T-helper 2 cell treated with Interferon-gamma antibody and Interleukin-4, amounts not matched to agents 5 μg/mL and 100 μg/mL, for 36 hours (primary cell): Measurements from ENCODE around the gene OPN1LW.
A peak's percentile ranks its signal among the peaks of the same experiment; 100 is the strongest.

Experiments
- DNase-seq: peaks from one replicate; pipeline ENCODE4 v3.0.0; 2021; ENCODE audit warnings: low spot score
- H3K27ac Mint-ChIP-seq: one replicate; pipeline ENCODE4 v1.8.0; 2021; ENCODE audit warnings: mild to moderate bottlenecking, mixed read lengths
- H3K27me3 Mint-ChIP-seq: one replicate; pipeline ENCODE4 v1.8.0; 2021; ENCODE audit warnings: low read depth, mixed read lengths
- H3K36me3 Mint-ChIP-seq: one replicate; pipeline ENCODE4 v1.8.0; 2021; ENCODE audit warnings: low read depth, mixed read lengths
- H3K4me1 Mint-ChIP-seq: one replicate; pipeline ENCODE4 v1.8.0; 2021; ENCODE audit warnings: low read depth, mixed read lengths
- H3K4me3 Mint-ChIP-seq: one replicate; pipeline ENCODE4 v1.8.0; 2022; ENCODE audit warnings: mild to moderate bottlenecking, moderate library complexity, mixed read lengths
- H3K9me3 Mint-ChIP-seq: one replicate; pipeline ENCODE4 v1.8.0; 2021; ENCODE audit warnings: mixed read lengths

Gene OPN1LW

DNA sequence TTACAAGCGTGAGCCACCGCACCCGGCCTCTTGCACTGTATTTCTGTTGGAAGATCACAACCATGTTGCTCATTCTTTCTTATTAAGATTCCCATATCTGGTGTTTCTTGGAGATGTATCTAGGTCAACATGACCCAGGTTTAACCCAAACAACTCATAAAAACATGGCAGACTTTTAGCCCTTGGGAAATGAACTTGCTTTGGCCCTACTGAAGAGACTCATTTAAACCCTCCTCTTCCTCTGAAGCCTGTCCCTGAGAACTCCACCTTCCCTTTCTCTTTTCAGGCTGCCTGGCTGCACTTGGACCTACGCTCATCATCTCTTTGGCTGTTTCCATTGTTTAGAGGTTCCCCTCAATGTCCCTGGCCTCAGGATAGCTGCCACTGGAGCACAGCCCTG is 22.8 kb upstream of the OPN1LW start:
- Mint-ChIP-seq H3K27me3 (peaks cover 12% of the 10 kb centered on the region), H3K27ac (no peak overlapping the region), H3K4me3 (no peak overlapping the region), H3K36me3 (no peaks in the 10 kb centered on the region), H3K9me3 (no peaks in the 10 kb centered on the region), H3K4me1 (peaks cover 24% of the 10 kb centered on the region)
- DNase-seq = no peak

DNA sequence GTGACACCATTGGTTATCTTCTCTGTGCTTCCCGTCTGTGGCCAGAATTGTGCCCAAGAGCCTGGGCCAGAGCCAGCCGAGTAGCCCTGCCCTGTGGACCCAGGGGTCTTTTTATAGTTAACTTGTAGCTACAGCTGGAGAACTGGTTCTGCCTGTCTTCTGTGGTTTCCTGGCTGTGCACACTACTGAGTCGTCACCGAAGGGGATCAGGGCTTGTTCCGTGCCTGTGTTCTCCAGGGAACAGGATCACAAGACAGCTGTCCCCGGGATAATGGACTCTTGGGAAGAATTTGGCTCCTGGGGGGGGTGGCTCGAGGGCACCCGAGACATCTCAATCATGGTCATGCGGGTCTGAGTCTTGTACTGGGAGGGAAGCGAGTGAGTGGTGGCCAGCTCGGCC is 22.1 kb upstream of the OPN1LW start:
- H3K9me3 Mint-ChIP-seq = no peaks in the 10 kb centered on the region
- no peak overlapping the region for H3K4me3 Mint-ChIP-seq
- no peak overlapping the region for H3K27ac Mint-ChIP-seq
- DNase-seq = no peak
- H3K4me1 Mint-ChIP-seq = peaks cover 23% of the 10 kb centered on the region
- H3K27me3 Mint-ChIP-seq = peaks cover 12% of the 10 kb centered on the region
- H3K36me3 Mint-ChIP-seq = no peaks in the 10 kb centered on the region

DNA sequence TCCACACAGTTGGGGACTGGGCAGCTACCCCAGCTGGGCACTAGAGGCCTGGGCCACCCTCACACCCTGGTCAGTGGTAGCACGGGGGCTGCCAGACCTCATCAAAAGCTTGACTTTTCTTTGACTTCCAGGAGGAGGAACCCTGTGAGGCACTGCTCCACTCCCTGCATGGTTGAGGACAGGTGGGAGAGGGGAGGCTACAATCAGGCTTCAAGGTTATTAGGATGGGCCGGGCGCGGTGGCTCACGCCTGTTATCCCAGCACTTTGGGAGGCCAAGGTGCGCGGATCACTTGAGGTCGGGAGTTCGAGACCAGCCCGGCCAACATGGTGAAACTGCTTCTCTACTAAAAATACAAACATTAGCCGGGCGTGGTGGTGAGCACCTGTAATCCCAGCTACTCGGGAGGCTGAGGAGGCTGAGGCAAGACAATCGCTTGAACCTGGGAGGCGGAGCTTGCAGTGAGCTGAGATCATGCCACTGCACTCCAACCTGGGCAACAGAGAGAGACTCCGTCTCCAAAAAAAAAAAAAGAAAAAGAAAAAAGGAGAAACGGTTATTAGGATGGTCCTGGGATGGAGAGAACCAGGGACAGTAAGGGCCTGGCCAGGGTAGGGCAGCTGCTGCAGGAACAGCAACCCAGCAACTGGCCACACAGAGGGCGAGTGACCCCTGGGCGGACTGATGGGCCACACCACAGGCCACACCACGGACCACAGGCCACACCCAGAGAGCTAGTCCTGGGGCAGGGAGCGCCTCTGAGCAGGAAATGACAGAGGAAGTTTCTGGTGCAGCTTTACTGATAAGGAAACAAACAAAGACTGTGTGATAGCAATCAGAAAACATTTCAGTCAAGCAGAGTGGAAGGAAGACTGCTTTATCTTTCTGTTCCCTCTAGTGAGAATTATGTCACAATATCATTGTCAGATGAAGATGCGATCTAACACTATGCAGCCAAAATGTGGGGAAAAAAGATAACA is 20.5 kb upstream of the OPN1LW start:
- no peaks in the 10 kb centered on the region for H3K9me3 Mint-ChIP-seq
- H3K27ac Mint-ChIP-seq = peak overlapping the region; percentile 74
- peaks cover 12% of the 10 kb centered on the region for H3K27me3 Mint-ChIP-seq
- H3K4me3 Mint-ChIP-seq = peak overlapping the region; percentile 24
- H3K36me3 Mint-ChIP-seq = no peaks in the 10 kb centered on the region
- H3K4me1 Mint-ChIP-seq = peaks cover 23% of the 10 kb centered on the region
- DNase-seq = peak; percentile 52

GRCh38 chrX:154125391-154126040 is 18.5 kb upstream of the OPN1LW start:
- DNase-seq = no peak
- peaks cover 3% of the 10 kb centered on the region for H3K27me3 Mint-ChIP-seq
- no peaks in the 10 kb centered on the region for H3K36me3 Mint-ChIP-seq
- peaks cover 21% of the 10 kb centered on the region for H3K4me1 Mint-ChIP-seq
- H3K4me3 Mint-ChIP-seq = no peak overlapping the region
- no peaks in the 10 kb centered on the region for H3K9me3 Mint-ChIP-seq
- no peak overlapping the region for H3K27ac Mint-ChIP-seq

- no peak overlapping the region for H3K4me3 Mint-ChIP-seq
- H3K27me3 Mint-ChIP-seq = peaks cover under 1% of the 10 kb centered on the region
- peaks cover 21% of the 10 kb centered on the region for H3K4me1 Mint-ChIP-seq
- no peaks in the 10 kb centered on the region for H3K9me3 Mint-ChIP-seq
- no peaks in the 10 kb centered on the region for H3K36me3 Mint-ChIP-seq
- H3K27ac Mint-ChIP-seq = no peak overlapping the region
- no peak for DNase-seq
Observed at GRCh38 chrX:154126101-154126500, 17.9 kb upstream of the OPN1LW start.

DNA sequence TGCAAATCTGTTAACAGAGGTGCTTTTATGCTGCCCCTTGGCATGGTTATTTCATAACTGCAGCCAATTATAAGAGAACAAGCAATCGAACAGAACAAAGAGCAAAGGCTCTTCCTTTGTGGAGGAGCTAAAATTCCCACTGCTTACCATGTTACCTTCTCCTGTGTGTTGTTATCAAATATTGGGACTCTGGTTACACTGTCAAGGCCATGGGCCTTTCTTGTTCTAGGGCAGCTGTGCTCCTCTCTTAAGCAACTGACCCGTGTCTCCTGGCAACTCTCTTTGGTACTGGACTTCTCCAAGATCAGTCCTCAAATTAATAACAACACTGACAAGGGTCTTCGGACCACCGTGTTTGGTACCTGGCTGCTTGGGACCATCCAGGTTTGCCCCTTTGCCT is 12.1 kb upstream of the OPN1LW start:
- Mint-ChIP-seq H3K4me3 (no peak overlapping the region), H3K36me3 (no peaks in the 10 kb centered on the region), H3K9me3 (no peaks in the 10 kb centered on the region), H3K4me1 (peaks cover 15% of the 10 kb centered on the region), H3K27me3 (no peaks in the 10 kb centered on the region), H3K27ac (no peak overlapping the region)
- no peak for DNase-seq

DNA sequence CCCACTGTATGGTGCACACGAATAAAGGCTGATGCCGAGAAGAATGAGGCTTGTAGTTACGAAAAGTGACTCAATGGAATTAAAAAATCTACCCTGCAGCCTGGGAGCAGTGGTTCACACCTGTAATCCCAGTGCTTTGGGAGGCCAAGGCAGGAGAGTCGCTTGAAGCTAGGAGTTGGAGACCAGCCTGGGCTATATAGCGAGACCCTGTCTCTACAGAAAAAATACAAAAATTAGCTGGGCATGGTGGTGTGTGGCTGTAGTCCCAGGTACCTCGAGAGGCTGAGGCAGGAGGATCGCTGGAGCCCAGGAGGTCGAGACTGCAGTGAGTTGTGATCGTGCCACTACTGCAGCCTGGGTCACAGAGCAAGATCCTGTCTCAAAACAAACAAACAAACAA is 11.7 kb upstream of the OPN1LW start:
- Mint-ChIP-seq H3K4me3 (no peak overlapping the region), H3K9me3 (no peaks in the 10 kb centered on the region), H3K4me1 (peaks cover 15% of the 10 kb centered on the region), H3K27me3 (no peaks in the 10 kb centered on the region), H3K36me3 (no peaks in the 10 kb centered on the region), H3K27ac (no peak overlapping the region)
- DNase-seq = no peak

- DNase-seq = peak; percentile 18
- Mint-ChIP-seq H3K9me3 (no peaks in the 10 kb centered on the region), H3K4me1 (peaks cover 15% of the 10 kb centered on the region), H3K27ac (peak overlapping the region; percentile 87), H3K4me3 (peak overlapping the region; percentile 78), H3K36me3 (no peaks in the 10 kb centered on the region), H3K27me3 (peaks cover 2% of the 10 kb centered on the region)
Observed at GRCh38 chrX:154135458-154136229, 8.4 kb upstream of the OPN1LW start.

- Mint-ChIP-seq H3K27ac (peak overlapping the region; percentile 87), H3K4me1 (peaks cover 15% of the 10 kb centered on the region), H3K36me3 (no peaks in the 10 kb centered on the region), H3K27me3 (peaks cover 2% of the 10 kb centered on the region), H3K9me3 (no peaks in the 10 kb centered on the region), H3K4me3 (peak overlapping the region; percentile 78)
- peak; percentile 52 for DNase-seq
Observed at GRCh38 chrX:154136627-154137161, 7.3 kb upstream of the OPN1LW start.

DNA sequence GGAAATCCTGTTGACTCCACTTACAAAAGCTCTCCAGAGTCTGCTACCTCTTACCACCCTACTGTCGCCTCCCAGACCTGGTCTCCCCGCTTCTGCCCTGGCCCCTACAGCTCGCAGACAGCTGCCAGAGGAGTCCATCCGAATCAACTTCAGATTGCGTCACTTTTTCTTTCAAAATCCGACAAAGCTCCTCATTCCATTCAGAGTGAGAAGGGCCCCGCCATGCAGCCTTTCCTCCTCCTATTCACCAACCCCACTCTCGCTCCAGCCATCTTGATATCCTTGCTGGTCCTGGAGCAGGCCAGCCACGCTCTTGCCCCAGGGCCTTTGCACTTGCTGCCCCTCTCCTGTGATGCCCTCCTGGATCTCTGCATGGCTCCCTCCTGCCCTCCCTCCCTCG is 5.2 kb upstream of the OPN1LW start:
- H3K27me3 Mint-ChIP-seq = peaks cover 2% of the 10 kb centered on the region
- H3K4me1 Mint-ChIP-seq = peaks cover 15% of the 10 kb centered on the region
- no peak overlapping the region for H3K27ac Mint-ChIP-seq
- no peaks in the 10 kb centered on the region for H3K36me3 Mint-ChIP-seq
- H3K9me3 Mint-ChIP-seq = no peaks in the 10 kb centered on the region
- DNase-seq = no peak
- H3K4me3 Mint-ChIP-seq = no peak overlapping the region

GRCh38 chrX:154140206-154140605 is 3.8 kb upstream of the OPN1LW start:
- Mint-ChIP-seq H3K4me3 (no peak overlapping the region), H3K27ac (peak overlapping the region; percentile 36), H3K4me1 (peaks cover 11% of the 10 kb centered on the region), H3K27me3 (peaks cover 2% of the 10 kb centered on the region), H3K9me3 (no peaks in the 10 kb centered on the region), H3K36me3 (no peaks in the 10 kb centered on the region)
- no peak for DNase-seq

DNA sequence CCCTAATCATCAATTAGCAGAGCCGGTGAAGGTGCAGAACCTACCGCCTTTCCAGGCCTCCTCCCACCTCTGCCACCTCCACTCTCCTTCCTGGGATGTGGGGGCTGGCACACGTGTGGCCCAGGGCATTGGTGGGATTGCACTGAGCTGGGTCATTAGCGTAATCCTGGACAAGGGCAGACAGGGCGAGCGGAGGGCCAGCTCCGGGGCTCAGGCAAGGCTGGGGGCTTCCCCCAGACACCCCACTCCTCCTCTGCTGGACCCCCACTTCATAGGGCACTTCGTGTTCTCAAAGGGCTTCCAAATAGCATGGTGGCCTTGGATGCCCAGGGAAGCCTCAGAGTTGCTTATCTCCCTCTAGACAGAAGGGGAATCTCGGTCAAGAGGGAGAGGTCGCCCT is 3.3 kb upstream of the OPN1LW start:
- Mint-ChIP-seq H3K9me3 (no peaks in the 10 kb centered on the region), H3K27ac (peak overlapping the region; percentile 36), H3K27me3 (peaks cover 2% of the 10 kb centered on the region), H3K36me3 (no peaks in the 10 kb centered on the region), H3K4me1 (peaks cover 7% of the 10 kb centered on the region), H3K4me3 (no peak overlapping the region)
- no peak for DNase-seq

DNA sequence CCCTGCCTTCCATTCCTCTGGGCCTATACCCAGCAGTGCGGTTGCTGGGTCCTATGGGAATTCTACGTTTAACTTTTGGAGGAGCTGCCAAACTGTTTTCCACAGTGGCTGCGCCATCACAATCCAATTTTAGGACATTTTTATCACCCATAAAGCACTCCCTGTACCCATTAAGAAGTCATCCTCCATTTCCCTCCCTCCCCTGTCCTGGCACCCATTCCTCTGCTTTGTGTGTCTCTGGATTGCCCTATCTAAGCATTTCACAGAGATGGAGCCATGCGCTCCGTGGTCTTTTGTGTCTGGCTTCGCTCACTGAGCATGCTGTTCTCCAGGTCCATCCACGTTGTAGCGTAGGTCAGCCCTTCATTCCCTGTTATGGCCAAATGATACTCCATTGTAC is 1.7 kb upstream of the OPN1LW start:
- H3K4me1 Mint-ChIP-seq = no peaks in the 10 kb centered on the region
- H3K27me3 Mint-ChIP-seq = peaks cover 2% of the 10 kb centered on the region
- no peak overlapping the region for H3K27ac Mint-ChIP-seq
- no peak overlapping the region for H3K4me3 Mint-ChIP-seq
- H3K9me3 Mint-ChIP-seq = no peaks in the 10 kb centered on the region
- DNase-seq = no peak
- H3K36me3 Mint-ChIP-seq = no peaks in the 10 kb centered on the region
